RWPE1 (cell line): Measurements from ENCODE around the gene IQCH.
A peak's percentile ranks its signal among the peaks of the same experiment; 100 is the strongest.

Experiments
- CTCF ChIA-PET: fragments of 350-600 bp; sonication (Branson Sonifier 250); formaldehyde crosslinking; extraction: SDS; loops from one replicate; lab custom pipeline; 2021; lab: Yijun Ruan, JAX
- POLR2A ChIA-PET: fragments of 400-600 bp; formaldehyde crosslinking; extraction: SDS; loops from one replicate; lab custom pipeline; 2020; ENCODE audit warnings: antibody characterized with exemption; ENCODE audit not compliant: low non-redundant PET; lab: Yijun Ruan, JAX
- DNase-seq: peaks from one replicate; pipeline ENCODE4 v3.0.0; 2012; ENCODE audit warnings: low spot score
- H3K27ac ChIP-seq: fragments of 450-650 bp; 2 replicates; pipeline ENCODE4 v1.5.1; 2017
- TF ChIP-seq, protein P1 (sequence below): fragments of 450-650 bp; conservative IDR thresholded peaks from 2 replicates; pipeline ENCODE4 v1.5.1; 2017; ENCODE audit warnings: low read depth, mild to moderate bottlenecking

The IQCH gene

GRCh38 chr15:67290319-67290718 lies 35.7 kb downstream of the IQCH start:
- ChIA-PET CTCF (interaction anchor here (0.6 kb wide), 1 partner anchor 44 kb away, joined by 3 read pairs; no protein-coding TSS in a partner anchor), POLR2A (no interaction called here)
- TF ChIP-seq, protein P1, sequence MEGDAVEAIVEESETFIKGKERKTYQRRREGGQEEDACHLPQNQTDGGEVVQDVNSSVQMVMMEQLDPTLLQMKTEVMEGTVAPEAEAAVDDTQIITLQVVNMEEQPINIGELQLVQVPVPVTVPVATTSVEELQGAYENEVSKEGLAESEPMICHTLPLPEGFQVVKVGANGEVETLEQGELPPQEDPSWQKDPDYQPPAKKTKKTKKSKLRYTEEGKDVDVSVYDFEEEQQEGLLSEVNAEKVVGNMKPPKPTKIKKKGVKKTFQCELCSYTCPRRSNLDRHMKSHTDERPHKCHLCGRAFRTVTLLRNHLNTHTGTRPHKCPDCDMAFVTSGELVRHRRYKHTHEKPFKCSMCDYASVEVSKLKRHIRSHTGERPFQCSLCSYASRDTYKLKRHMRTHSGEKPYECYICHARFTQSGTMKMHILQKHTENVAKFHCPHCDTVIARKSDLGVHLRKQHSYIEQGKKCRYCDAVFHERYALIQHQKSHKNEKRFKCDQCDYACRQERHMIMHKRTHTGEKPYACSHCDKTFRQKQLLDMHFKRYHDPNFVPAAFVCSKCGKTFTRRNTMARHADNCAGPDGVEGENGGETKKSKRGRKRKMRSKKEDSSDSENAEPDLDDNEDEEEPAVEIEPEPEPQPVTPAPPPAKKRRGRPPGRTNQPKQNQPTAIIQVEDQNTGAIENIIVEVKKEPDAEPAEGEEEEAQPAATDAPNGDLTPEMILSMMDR: no peak
- DNase-seq: no peak
- no peak overlapping the region for H3K27ac ChIP-seq

DNA sequence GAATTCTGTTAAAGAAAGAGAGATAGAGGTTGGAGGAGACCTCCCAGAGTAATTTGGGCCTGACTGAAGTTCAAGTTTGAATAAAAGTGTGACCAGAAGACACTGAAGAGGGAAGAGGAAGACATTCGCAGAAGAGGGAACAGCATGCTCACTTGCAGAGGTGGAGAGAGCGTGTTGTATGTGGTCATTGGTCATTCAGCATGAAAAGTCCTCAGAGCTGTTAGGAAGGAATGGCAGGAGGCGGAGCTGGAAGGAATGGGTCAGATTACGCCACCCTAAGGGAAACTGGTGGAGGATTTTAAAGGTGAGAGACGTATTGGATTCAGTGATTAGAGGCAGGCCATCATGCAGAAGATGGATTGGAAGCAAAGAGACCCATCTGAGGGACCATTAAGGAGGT lies 41.6 kb downstream of the IQCH start:
- no peak for DNase-seq
- POLR2A ChIA-PET: no interaction called here
- CTCF ChIA-PET: no interaction called here
- H3K27ac ChIP-seq: no peak overlapping the region
- TF ChIP-seq, protein P1: no peak

DNA sequence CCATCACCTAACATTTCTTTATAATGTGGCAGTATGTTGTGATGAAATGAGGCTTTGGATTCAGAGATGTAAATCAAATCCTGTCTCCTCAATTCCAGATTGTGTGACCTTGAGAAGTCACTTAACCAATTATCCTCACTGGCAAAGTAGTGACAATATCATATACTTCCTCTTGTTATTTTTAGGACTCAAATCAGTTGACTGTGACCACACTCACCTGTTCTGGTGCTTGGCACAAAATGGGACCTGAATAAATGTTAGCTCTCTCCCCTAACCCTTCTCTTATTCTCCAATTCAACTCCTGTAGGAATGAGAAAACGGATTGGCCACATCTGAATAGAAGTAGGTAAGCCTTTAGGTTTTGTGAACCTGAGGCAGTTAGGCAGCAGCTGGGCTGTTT lies 42.1 kb downstream of the IQCH start:
- POLR2A ChIA-PET: no interaction called here
- DNase-seq: no peak
- CTCF ChIA-PET: no interaction called here
- H3K27ac ChIP-seq: no peak overlapping the region
- TF ChIP-seq, protein P1: no peak

DNA sequence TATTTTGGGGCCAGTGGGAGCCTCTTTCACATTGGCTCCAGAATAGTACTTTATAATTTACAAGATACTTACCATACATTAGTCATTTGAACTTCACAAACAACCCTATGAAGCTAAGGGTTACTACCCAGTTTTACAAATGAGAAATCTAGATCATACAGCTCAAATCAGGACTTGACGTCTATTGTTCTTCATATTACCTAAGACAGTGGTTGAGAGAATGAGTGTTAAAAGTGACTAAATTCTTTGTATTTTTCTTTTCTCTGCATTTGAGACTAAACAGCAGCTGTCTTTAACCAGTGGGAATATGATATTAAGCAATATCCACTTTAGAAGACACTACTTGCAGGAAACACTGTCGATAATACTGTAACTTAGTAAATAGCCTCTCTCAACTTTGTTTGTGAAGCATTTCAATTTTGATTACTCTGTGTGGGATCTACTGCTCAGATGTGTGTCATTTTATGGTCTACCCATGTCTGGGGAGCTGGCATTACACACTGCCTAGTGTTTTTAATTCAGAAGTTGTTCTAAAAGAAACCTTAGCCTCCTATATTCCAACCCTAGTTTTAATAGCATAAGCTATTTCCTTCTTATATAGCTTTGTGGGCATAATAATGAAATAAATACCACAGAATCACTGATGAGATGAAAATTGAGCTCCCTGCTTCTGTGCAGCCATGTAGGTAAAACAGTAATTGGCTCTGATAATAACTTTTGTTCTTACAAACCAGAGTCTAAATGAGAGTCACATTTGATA lies 45.9 kb downstream of the IQCH start:
- CTCF ChIA-PET: interaction anchor here (0.7 to 1.4 kb wide), 3 partner anchors 156 to 354 kb away, joined by 4 to 5 read pairs (median 4); no protein-coding TSS in a partner anchor
- DNase-seq: no peak
- H3K27ac ChIP-seq: no peak overlapping the region
- TF ChIP-seq, protein P1: no peak
- POLR2A ChIA-PET: no interaction called here

GRCh38 chr15:67303490-67304363 lies 49.1 kb downstream of the IQCH start:
- TF ChIP-seq, protein P1: peak; percentile 73
- DNase-seq: peak; percentile 55
- ChIA-PET POLR2A (no interaction called here), CTCF (interaction anchor here (0.5 to 1.9 kb wide), 16 partner anchors 13 to 1033 kb away, joined by 3 to 22 read pairs (median 3); no protein-coding TSS in a partner anchor)
- no peak overlapping the region for H3K27ac ChIP-seq

- TF ChIP-seq, protein P1: no peak
- no peak for DNase-seq
- no peak overlapping the region for H3K27ac ChIP-seq
- CTCF ChIA-PET: interaction anchor here (0.7 to 1.9 kb wide), 6 partner anchors 12 to 520 kb away, joined by 3 to 22 read pairs (median 6); no protein-coding TSS in a partner anchor
- POLR2A ChIA-PET: no interaction called here
These were observed 50.2 kb downstream of the IQCH start for GRCh38 chr15:67304778-67305177.
